GM21390 (cell line): ENCODE data around the gene IDS.

Source experiments
- ATAC-seq: cut with Tn5 transposase; IDR thresholded peaks from one replicate; pipeline ENCODE4 v1.9.1; 2021; ENCODE audit not compliant: unreplicated experiment

The IDS gene

GRCh38 chrX:149462849-149463248 is 42.3 kb downstream of the IDS start:
- no peak for ATAC-seq

- ATAC-seq = no peak
Observed at GRCh38 chrX:149461746-149462145, 43.4 kb downstream of the IDS start.

GRCh38 chrX:149458586-149458985 is 46.5 kb downstream of the IDS start:
- ATAC-seq = no peak

- ATAC-seq = no peak
Observed at GRCh38 chrX:149456476-149457245, 48.4 kb downstream of the IDS start.

GRCh38 chrX:149455934-149456333 is 49.2 kb downstream of the IDS start:
- no peak for ATAC-seq

GRCh38 chrX:149453906-149454822 is 50.9 kb downstream of the IDS start:
- ATAC-seq = no peak

- ATAC-seq = no peak
Observed at GRCh38 chrX:149453030-149453429, 52.1 kb downstream of the IDS start.

GRCh38 chrX:149433451-149433850 is 71.7 kb downstream of the IDS start:
- no peak for ATAC-seq

- no peak for ATAC-seq
Observed at GRCh38 chrX:149433051-149433450, 72.1 kb downstream of the IDS start.
